Measurements from ENCODE around the gene MAP3K1. TPM values are rescaled to one million over a fixed set of nuclear protein-coding genes. Genes with fewer than 3 reads are reported as not detected.
A peak's percentile ranks its signal among the peaks of the same experiment; 100 is the strongest.

MAP3K1 gene
- total RNA-seq, 6 donors from 2014 or later, result 10.9 to 29.2 (median 23.3) TPM

- ATAC-seq (ENCODE audit: low FRiP score in 2 of 2) (no peak), DNase-seq (no peak)
- Histone ChIP-seq H3K36me3 (no peaks in the 10 kb centered on the region), H3K9me3 (no peaks in the 10 kb centered on the region), H3K27me3 (no peaks in the 10 kb centered on the region), H3K27ac (no peak overlapping the region), H3K4me1 (peaks cover 43 to 67% (median 57%) of the 10 kb centered on the region in 4 donors), H3K4me3 (no peak overlapping the region)
- TF ChIP-seq CTCF (IDR thresholded peaks at IDR 0.05) (no peak), POLR2AphosphoS5 (IDR thresholded peaks at IDR 0.05) (no peak), POLR2A (IDR thresholded peaks at IDR 0.05) (no peak), EP300 (IDR thresholded peaks at IDR 0.05) (no peak)
These were observed 8.7 kb downstream of the MAP3K1 start for GRCh38 chr5:56824019-56824418.

DNA sequence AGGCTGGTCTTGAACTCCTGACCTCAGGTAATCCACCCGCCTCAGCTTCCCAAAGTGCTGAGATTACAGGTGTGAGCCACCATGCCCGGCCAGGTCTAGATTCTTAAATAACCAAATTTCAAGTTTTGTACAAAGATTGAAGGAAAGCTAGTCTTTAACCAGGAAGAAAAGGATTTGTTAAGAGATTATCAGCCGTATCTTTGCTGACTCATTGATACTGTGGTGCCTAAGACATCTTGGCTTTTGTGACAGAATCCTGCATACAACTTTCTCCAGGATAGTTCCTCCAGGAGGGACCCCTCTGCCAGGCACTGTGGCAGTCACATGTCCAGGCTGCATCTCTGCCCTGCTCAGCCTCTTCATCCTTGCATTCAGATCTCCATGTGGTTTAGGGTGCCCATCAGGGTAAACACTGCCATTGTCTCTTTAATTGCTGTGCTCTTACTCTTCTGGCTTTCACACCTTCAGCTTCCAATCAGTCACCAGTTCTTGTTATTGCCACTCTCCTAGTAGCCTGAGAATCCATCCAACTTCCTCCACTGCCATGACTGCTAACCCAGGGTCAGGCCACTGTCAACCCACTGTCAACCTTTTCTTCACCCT is 10.0 kb downstream of the MAP3K1 start:
- ATAC-seq (ENCODE audit: low FRiP score in 2 of 2) (no peak), DNase-seq (no peak)
- no peak for TF ChIP-seq EP300 (IDR thresholded peaks at IDR 0.05)
- TF ChIP-seq CTCF (IDR thresholded peaks at IDR 0.05), result no peak
- no peak for TF ChIP-seq POLR2A (IDR thresholded peaks at IDR 0.05)
- TF ChIP-seq POLR2AphosphoS5 (IDR thresholded peaks at IDR 0.05), result no peak
- Histone ChIP-seq H3K4me3 (no peak overlapping the region), H3K4me1 (peaks cover 43 to 63% (median 52%) of the 10 kb centered on the region in 4 donors), H3K27me3 (no peaks in the 10 kb centered on the region), H3K36me3 (no peaks in the 10 kb centered on the region), H3K9me3 (no peaks in the 10 kb centered on the region), H3K27ac (no peak overlapping the region)
- WGBS, 2 donors, result 87 to 88% methylated on average over 3 of the region's 3 CpGs

DNA sequence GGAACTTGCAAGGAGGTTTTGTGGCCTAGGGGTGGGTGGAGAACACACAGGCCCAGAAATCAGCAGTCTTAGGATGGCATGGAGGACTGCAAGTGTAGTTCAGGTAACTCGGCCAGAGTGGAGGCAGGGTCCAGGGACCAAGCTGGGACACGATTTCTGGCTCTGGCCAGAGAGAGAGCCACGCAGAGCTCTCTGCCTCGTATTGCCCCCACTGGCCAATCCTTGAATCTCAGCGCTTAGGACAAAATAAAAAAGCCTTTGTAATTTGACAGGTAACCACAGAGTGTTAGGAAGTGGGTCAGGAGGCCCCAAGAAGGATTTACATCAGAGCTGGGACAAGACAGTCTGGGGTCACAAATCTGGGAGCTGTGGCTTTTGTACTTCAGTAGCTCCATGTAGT is 11.7 kb downstream of the MAP3K1 start:
- TF ChIP-seq CTCF (IDR thresholded peaks at IDR 0.05) (peak in 2 of 6 experiments; percentile 12 to 24), POLR2AphosphoS5 (IDR thresholded peaks at IDR 0.05) (no peak)
- Histone ChIP-seq H3K4me3 (no peak overlapping the region), H3K27me3 (no peaks in the 10 kb centered on the region), H3K36me3 (no peaks in the 10 kb centered on the region), H3K9me3 (no peaks in the 10 kb centered on the region), H3K27ac (no peak overlapping the region), H3K4me1 (peaks cover 41 to 64% (median 53%) of the 10 kb centered on the region in 4 donors)
- ATAC-seq (ENCODE audit: low FRiP score in 2 of 2), result peak in 1 of 2 donors; percentile 43
- no peak for DNase-seq
- 43 to 66% methylated on average over 5 of the region's 5 CpGs for WGBS, 2 donors

DNA sequence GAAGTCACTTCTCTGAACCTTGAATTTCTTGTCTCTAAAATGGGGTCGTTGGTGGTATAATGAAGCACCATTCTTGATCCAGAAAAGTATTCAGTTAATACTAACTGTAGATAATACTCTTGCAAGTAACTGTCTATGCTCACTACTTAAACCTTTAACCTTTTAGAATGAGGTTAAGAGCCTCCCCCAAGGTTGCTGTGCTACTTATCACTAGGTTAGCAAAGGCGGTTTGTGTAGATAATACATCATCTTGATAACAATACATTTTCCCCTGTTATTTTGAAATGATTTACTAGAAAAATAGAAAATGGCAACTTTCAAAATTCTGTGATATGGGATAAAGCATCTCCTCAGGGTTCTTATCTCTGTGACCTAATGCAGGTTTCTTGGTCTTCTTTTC is 12.6 kb downstream of the MAP3K1 start:
- H3K4me3 ChIP-seq, result no peak overlapping the region
- DNase-seq, result no peak
- no peaks in the 10 kb centered on the region for H3K27me3 ChIP-seq
- ATAC-seq (ENCODE audit: low FRiP score in 2 of 2), result no peak
- H3K27ac ChIP-seq, result no peak overlapping the region
- H3K4me1 ChIP-seq, result peaks cover 37 to 63% (median 52%) of the 10 kb centered on the region in 4 donors
- no peaks in the 10 kb centered on the region for H3K36me3 ChIP-seq
- 88 to 96% methylated on average over 2 of the region's 2 CpGs for WGBS, 2 donors
- no peak for TF ChIP-seq POLR2AphosphoS5 (IDR thresholded peaks at IDR 0.05)
- TF ChIP-seq POLR2A (IDR thresholded peaks at IDR 0.05), result no peak
- no peak for TF ChIP-seq CTCF (IDR thresholded peaks at IDR 0.05)
- TF ChIP-seq EP300 (IDR thresholded peaks at IDR 0.05), result no peak
- H3K9me3 ChIP-seq, result no peaks in the 10 kb centered on the region

All from upper lobe of left lung (tissue), 6 donors.